HG03457 (cell line): ENCODE data around the gene CCDC106.

Source experiments
- ATAC-seq: cut with Tn5 transposase; IDR thresholded peaks from one replicate; pipeline ENCODE4 v1.9.1; 2021; ENCODE audit warnings: moderate number of reproducible peaks; ENCODE audit not compliant: unreplicated experiment

The CCDC106 gene

GRCh38 chr19:55680339-55681130 is 32.5 kb downstream of the CCDC106 start:
- ATAC-seq = no peak

DNA sequence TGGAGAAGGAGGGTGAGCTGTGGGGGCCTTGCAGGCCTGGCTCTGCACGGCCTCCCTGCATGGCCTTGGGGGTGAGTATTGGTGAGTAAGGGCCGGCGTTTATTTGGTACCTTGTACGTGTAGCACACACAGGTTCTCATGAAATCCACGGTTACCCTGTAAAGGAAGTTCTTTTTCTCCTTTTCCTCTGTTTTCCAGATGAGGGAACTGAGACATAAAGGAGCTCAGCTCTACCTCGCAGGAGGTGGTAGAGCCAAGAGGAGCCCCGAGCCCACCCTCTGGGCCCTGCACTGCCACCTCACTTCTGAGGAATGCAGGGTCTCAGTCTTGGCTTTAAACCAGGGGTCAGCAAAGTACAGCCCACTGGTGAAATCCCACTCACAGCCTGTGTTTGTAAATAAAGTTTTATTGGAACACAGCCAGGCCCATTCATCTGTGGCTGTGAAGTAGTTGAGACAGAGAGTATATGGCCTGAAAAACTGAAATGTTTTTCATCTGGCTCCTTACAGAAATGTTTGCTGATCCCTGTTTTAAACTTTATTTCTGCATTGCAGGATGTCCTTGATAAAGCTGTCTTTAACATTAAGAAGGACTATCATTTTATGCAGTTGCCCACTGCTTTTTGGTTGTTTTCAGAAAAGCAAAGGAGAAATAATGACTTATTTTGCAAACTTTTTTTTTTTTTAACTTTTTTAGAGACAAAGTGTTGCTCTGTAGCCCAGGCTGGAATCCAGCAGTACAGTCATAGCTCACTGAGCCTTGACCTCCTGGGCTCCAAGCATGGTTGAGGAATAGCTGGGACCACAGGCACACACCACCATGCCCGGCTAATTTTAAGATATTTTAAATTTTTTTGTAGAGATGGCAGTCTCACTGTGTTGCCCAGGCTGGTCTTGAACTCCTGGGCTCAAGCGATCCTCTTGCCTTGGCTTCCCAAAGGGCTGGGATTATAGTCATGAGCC is 33.4 kb downstream of the CCDC106 start:
- ATAC-seq = no peak

GRCh38 chr19:55683449-55684261 is 35.6 kb downstream of the CCDC106 start:
- ATAC-seq = no peak

DNA sequence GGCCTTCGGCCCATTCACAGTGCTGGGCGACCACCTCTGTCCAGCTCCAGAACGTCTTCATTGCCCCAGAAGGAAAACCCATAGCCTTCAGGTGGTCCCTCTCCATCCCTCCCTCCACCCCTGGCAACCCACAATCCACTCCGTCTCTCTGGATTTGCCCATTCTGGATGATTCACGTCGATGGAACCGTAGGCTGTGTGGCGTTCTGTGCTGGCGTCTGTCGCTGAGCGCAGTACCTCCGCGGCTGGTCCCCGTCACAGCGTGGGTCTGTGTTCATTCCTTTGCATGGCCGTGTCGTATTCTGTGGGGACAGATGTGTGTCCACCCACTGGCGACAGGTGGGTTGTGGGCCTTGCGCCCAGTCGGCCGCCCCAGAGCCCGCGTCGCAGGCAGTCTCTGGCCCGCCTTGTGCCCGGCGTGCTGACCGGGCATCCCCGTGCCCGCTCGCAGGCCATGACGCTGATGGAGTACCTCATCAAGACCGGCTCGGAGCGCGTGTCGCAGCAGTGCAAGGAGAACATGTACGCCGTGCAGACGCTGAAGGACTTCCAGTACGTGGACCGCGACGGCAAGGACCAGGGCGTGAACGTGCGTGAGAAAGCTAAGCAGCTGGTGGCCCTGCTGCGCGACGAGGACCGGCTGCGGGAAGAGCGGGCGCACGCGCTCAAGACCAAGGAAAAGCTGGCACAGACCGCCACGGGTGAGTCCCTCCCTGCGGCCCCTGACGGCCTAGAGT is 37.1 kb downstream of the CCDC106 start:
- no peak for ATAC-seq

DNA sequence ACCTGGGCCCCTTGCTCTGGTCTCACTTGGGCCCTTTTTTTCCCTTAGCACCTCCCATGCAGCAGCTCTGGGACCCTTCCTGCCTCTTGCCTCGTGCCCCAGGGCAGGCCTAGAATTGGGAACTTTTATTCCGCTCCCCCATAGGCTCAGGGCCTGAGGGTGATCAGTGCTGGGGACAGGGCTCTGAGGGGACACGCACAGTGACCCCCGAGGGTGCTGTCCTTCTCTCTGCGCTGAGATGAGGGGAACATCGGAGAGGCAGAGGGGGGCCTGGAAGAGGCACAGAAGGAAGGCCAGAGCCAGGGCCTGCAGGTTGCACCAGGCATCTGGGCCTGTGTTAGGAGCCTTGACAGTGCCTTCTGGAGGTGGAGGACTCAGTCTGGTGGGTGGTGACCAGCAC is 37.8 kb downstream of the CCDC106 start:
- no peak for ATAC-seq

DNA sequence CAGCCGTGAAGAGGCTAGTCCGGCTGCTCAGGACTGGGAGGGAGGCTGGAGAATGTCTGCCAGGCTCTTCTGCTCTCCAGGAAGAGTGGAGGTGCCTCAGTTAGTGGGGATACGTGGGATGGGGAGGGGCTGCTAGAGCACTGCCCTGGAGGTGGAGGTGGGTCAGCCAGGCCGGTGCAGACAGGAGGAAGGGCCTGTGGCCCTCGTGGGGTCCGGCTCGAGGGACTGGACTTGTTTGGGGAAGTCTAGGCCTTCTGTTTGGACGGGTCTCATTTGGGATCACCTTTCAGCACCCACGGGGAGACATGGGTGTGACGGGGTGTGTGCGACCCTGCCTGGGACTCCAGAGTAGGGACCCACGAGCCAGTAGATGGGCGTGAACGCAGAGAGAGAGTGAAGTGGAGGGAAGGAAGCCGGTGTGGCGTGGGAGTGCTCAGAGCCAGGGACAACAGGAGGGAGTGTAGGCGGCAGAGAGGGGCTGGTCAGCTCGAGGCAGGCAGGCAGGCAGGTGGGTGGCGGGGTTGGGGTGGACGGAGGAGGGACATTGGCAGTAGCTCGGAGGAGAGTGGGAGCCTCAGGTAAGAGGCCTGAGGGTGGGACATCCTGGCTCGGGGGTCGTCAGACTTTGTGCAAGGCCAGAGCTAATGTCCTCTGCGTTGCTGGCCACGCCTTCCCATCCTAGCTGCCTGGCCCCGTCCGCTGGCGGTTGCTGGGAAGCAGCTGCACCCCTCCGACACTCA is 38.5 kb downstream of the CCDC106 start:
- no peak for ATAC-seq

DNA sequence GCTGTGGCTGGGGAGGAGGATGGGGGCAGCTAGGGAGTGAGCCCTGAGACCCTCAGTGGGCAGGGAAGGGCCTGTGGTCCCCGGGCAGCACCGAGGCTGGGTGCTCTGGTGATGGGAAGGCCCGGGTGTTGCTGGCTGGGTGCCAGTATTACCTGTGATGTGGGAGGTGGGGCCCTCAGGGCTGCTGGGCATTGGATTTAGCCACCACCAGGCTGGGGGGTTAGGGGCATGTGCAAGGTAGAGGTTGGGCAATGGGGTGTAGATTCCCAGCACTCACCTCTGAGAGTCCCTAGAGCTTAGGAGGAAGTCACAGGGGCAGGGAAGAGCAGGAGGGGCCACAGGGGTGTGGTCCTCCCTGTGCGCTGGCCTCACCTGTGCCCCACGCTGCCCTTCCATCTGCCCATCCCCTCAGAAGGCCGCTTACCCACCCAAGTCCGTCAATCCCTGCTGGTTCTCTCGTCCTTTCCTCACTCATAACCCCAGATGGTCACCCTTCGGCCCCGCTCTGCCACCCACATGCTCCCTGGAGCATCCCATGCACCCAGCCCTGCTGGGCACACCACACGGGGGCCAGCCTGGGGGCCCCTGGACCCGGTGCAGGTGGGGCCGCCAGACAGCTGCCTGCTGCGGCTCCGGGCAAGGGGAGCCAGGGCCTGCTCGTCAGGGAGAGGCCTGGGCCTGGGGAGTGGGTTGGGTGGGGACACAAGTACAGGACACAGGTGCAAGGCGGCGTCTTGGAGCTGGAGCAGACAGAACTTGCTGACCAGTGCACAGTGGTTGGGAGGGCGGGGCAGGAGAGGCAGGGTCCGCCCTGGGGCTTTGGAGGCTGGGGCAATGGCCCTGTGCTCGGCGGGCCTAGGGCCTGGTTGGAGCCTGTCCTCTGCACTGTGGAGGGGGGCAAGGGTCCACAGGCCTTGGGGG is 39.5 kb downstream of the CCDC106 start:
- no peak for ATAC-seq

- ATAC-seq = no peak
These were observed 40.6 kb downstream of the CCDC106 start for GRCh38 chr19:55688422-55689218.

DNA sequence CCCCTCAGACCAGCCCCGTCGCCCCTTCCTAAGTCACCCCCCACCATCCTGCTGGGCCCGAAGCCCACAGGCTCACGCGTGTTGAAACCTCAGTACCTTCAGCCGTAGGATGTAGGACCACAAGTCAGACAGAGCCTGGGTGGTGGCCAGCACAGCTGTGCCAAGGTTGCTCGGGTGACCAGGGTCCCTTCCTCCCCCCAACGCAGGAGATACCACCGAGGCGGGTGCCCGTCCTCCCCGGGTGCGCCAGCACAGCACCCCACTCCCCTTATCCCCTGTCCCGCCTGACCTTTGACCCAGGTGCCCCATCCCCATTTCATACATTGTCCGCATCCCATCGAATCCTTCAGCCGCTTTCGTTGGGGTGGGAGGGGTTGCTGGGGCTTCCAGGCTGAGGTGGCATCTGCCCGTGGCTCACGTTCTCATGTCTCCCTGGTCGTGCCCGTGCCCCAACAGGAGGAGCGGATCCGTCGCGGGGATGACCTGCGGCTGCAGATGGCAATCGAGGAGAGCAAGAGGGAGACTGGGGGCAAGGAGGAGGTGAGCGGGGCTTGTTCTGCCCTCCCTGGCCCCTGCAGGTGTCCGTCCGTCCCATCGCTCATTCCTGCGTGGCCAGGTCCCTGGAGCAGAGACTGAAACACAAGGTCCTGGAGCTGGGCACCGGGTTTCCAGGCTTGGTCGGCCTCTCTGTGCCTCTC is 41.5 kb downstream of the CCDC106 start:
- no peak for ATAC-seq

- ATAC-seq = no peak
These were observed 42.2 kb downstream of the CCDC106 start for GRCh38 chr19:55690109-55690768.

- ATAC-seq = no peak
These were observed 42.9 kb downstream of the CCDC106 start for GRCh38 chr19:55690769-55691545.

- ATAC-seq = no peak
These were observed 43.8 kb downstream of the CCDC106 start for GRCh38 chr19:55691561-55692481.

DNA sequence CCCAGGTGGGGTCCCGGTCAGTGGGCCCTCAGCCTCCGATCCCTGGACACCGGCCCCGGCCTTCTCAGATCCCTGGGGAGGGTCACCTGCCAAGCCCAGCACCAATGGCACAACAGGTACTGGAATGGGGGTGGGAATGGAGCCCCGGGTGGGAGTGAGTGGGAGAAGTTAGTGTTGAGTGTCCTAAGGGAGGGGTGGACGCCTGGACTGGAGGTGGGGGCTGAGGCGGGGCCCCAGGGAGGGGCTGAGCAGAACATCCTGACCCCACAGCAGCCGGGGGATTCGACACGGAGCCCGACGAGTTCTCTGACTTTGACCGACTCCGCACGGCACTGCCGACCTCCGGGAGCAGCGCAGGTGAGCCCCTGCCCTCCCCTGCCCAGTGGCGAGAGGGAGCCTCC is 44.7 kb downstream of the CCDC106 start:
- ATAC-seq = no peak

DNA sequence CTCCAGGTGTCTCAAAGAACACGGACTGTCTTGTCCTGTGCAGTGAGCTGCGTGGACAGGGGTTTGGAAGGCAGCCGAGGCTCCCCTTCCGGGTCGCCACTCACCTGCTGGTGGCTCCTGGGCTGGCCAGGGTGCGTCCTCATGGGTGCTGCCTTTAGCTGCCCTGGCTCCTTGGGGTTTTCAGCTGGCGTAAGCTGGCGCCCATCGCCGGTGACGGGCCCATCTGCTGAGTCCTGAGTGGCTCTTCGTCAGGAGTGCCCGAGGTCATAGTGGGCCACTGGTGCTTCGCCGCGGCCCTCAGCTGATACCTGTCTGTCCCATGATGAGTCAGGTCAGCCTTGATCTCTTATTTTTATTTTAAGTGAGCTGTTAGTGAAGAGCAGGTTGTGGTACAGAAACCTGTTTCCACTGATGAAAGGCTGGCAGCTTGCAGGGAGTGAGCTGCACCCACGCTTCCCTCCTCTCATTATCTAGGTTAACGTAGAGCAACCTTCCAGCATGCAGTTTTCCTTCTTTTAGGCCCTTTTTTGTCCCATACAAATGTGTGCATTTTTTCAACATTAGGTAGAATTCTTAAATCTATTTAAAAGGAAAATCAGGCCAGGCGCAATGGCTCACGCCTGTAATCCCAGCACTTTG is 45.4 kb downstream of the CCDC106 start:
- ATAC-seq = no peak
